H9 (cell line): ENCODE results near the gene LRRC36. TPM values are rescaled to one million over a fixed set of nuclear protein-coding genes. Genes with fewer than 3 reads are reported as not detected.

Experiments used
- DNase-seq: peaks from one replicate; pipeline ENCODE4 v3.0.0-alpha.2; 2017
- H2AFZ ChIP-seq: one replicate; pipeline ENCODE4 v1.6.1; 2013; ENCODE audit warnings: mild to moderate bottlenecking, low read length, control low read depth, moderate library complexity
- H2AK5ac ChIP-seq: 2 replicates; pipeline ENCODE4 v1.6.1; 2013; ENCODE audit warnings: low read length, control low read depth, mixed read lengths; ENCODE audit not compliant: insufficient read length
- H2BK120ac ChIP-seq: one replicate; pipeline ENCODE4 v1.6.1; 2013; ENCODE audit warnings: low read depth, mild to moderate bottlenecking, low read length, control low read depth, inconsistent platforms; ENCODE audit not compliant: poor library complexity, severe bottlenecking
- H2BK12ac ChIP-seq: 2 replicates; pipeline ENCODE4 v1.6.1; 2013; ENCODE audit warnings: low read length, control low read depth, mixed read lengths, low read depth; ENCODE audit not compliant: insufficient read length
- H2BK15ac ChIP-seq: 2 replicates; pipeline ENCODE4 v1.6.1; 2013; ENCODE audit warnings: low read depth, low read length, control low read depth
- H2BK20ac ChIP-seq: one replicate; pipeline ENCODE4 v1.6.1; 2013; ENCODE audit warnings: low read depth, mild to moderate bottlenecking, low read length, control low read depth, inconsistent platforms; ENCODE audit not compliant: poor library complexity, severe bottlenecking
- H2BK5ac ChIP-seq: 2 replicates; pipeline ENCODE4 v1.6.1; 2013; ENCODE audit warnings: low read length, control low read depth, mixed read lengths; ENCODE audit not compliant: insufficient read length
- H3K14ac ChIP-seq: 2 replicates; pipeline ENCODE4 v1.6.1; 2013; ENCODE audit warnings: low read length, control low read depth; ENCODE audit not compliant: insufficient read depth
- H3K18ac ChIP-seq: 2 replicates; pipeline ENCODE4 v1.6.1; 2013; ENCODE audit warnings: low read depth, mild to moderate bottlenecking, mixed read lengths, low read length, control low read depth; ENCODE audit not compliant: insufficient read length
- H3K23ac ChIP-seq: 2 replicates; pipeline ENCODE4 v1.6.1; 2013; ENCODE audit warnings: low read length, control low read depth, mixed read lengths, low read depth; ENCODE audit not compliant: insufficient read length
- H3K23me2 ChIP-seq: 2 replicates; pipeline ENCODE4 v1.6.1; 2013; ENCODE audit warnings: low read depth, mild to moderate bottlenecking, mixed read lengths, low read length, control low read depth; ENCODE audit not compliant: insufficient read length, poor library complexity, severe bottlenecking
- H3K27ac ChIP-seq: 2 replicates; pipeline ENCODE4 v1.5.1; 2013; ENCODE audit warnings: low read length, control low read depth, mixed read lengths, low read depth; ENCODE audit not compliant: insufficient read length
- H3K27me3 ChIP-seq: 2 replicates; pipeline ENCODE4 v1.6.1; 2013; ENCODE audit warnings: low read length, control low read depth, inconsistent platforms; ENCODE audit not compliant: insufficient read depth
- H3K4ac ChIP-seq: 2 replicates; pipeline ENCODE4 v1.6.1; 2013; ENCODE audit warnings: low read depth, mild to moderate bottlenecking, control low read depth, inconsistent platforms, low read length, moderate library complexity
- H3K4me1 ChIP-seq: 2 replicates; pipeline ENCODE4 v1.6.1; 2013; ENCODE audit warnings: low read length, control low read depth, inconsistent platforms; ENCODE audit not compliant: insufficient read depth
- H3K4me2 ChIP-seq: 2 replicates; pipeline ENCODE4 v1.6.1; 2013; ENCODE audit warnings: low read length, control low read depth, mixed read lengths; ENCODE audit not compliant: insufficient read length, insufficient read depth
- H3K56ac ChIP-seq: 2 replicates; pipeline ENCODE4 v1.6.1; 2013; ENCODE audit warnings: low read depth, mild to moderate bottlenecking, mixed read lengths, low read length, control low read depth; ENCODE audit not compliant: insufficient read length
- H3K79me1 ChIP-seq: 2 replicates; pipeline ENCODE4 v1.6.1; 2013; ENCODE audit warnings: low read depth, mild to moderate bottlenecking, moderate library complexity, low read length, control low read depth, inconsistent platforms; ENCODE audit not compliant: insufficient read depth, poor library complexity, severe bottlenecking
- H3K79me2 ChIP-seq: 2 replicates; pipeline ENCODE4 v1.6.1; 2013; ENCODE audit warnings: low read length, control low read depth, inconsistent platforms; ENCODE audit not compliant: insufficient read depth
- H3K9ac ChIP-seq: 2 replicates; pipeline ENCODE4 v1.6.1; 2013; ENCODE audit warnings: low read length, control low read depth, mixed read lengths; ENCODE audit not compliant: insufficient read length; ENCODE audit errors: extremely low read depth
- H3K9me3 ChIP-seq: one replicate; pipeline ENCODE4 v1.6.1; 2013; ENCODE audit warnings: low read depth, low read length, inconsistent platforms; ENCODE audit not compliant: control insufficient read depth
- H3T11ph ChIP-seq: one replicate; pipeline ENCODE4 v1.6.1; 2013; ENCODE audit warnings: mild to moderate bottlenecking, low read length, control low read depth, inconsistent platforms
- H4K20me1 ChIP-seq: one replicate; pipeline ENCODE4 v1.6.1; 2013; ENCODE audit not compliant: control insufficient read depth, insufficient read length, insufficient read depth
- H4K5ac ChIP-seq: 2 replicates; pipeline ENCODE4 v1.6.1; 2013; ENCODE audit warnings: low read depth, mild to moderate bottlenecking, mixed read lengths, low read length, control low read depth; ENCODE audit not compliant: insufficient read length
- H4K8ac ChIP-seq: replicated peaks from 2 replicates; pipeline ENCODE4 v1.6.1; 2013; ENCODE audit warnings: low read length, control low read depth, mixed read lengths, low read depth; ENCODE audit not compliant: insufficient read length
- H4K91ac ChIP-seq: 2 replicates; pipeline ENCODE4 v1.6.1; 2013; ENCODE audit warnings: low read depth, mild to moderate bottlenecking, moderate library complexity, mixed read lengths, low read length, control low read depth; ENCODE audit not compliant: insufficient read length
- H3K27ac Mint-ChIP-seq, 3 experiments: 2 replicates in 2 of 3; 3 replicates in 1 of 3; pipeline ENCODE4 v1.8.0; 2020 to 2021; ENCODE audit warnings: mixed read lengths in 3 of 3, mild to moderate bottlenecking in 1 of 3, moderate library complexity in 1 of 3
- H3K27me3 Mint-ChIP-seq: 2 replicates; pipeline ENCODE4 v1.8.0; 2021; ENCODE audit warnings: low read depth, mild to moderate bottlenecking, moderate library complexity, mixed read lengths
- H3K36me3 Mint-ChIP-seq, 3 experiments: 2 replicates in 2 of 3; 3 replicates in 1 of 3; pipeline ENCODE4 v1.8.0; 2020 to 2021; ENCODE audit warnings: low read depth in 3 of 3, mixed read lengths in 3 of 3; ENCODE audit not compliant: insufficient read depth in 1 of 3
- H3K4me1 Mint-ChIP-seq, 2 experiments: 2 replicates each; pipeline ENCODE4 v1.8.0; 2020; ENCODE audit warnings: mixed read lengths in 2 of 2
- H3K4me3 Mint-ChIP-seq, 2 experiments: 2 replicates in 1 of 2; 3 replicates in 1 of 2; pipeline ENCODE4 v1.8.0; 2020 to 2021; ENCODE audit warnings: mild to moderate bottlenecking in 2 of 2, mixed read lengths in 2 of 2, moderate library complexity in 1 of 2
- H3K9me3 Mint-ChIP-seq, 2 experiments: 2 replicates in 1 of 2; 3 replicates in 1 of 2; pipeline ENCODE4 v1.8.0; 2020; ENCODE audit warnings: mild to moderate bottlenecking in 2 of 2, mixed read lengths in 2 of 2, moderate library complexity in 1 of 2
- WGBS: extraction: QIAGEN DNeasy Blood & Tissue Kit; methylation state at CpG from one replicate; pipeline ENCODE4 v1.1.7; 2013; ENCODE audit warnings: missing lambda C conversion rate, low lambda C conversion rate, mixed read lengths; ENCODE audit not compliant: insufficient read length; ENCODE audit errors: extremely low coverage; 5-methylcytosine and 5-hydroxymethylcytosine counted together
- total RNA-seq: library from RNA; stranded (reverse); gene quantifications from 2 replicates; pipeline ENCODE4 v1.2.1, GENCODE V29; 2021
- TF ChIP-seq, protein P1 (sequence below): fragments of 200-600 bp; sonication (generic); conservative IDR thresholded peaks from 3 replicates; pipeline ENCODE4 v1.8.0; 2021; ENCODE audit warnings: antibody characterized with exemption, mild to moderate bottlenecking

LRRC36 gene
- total RNA-seq, 1 experiment from 2014 or later, result not detected

DNA sequence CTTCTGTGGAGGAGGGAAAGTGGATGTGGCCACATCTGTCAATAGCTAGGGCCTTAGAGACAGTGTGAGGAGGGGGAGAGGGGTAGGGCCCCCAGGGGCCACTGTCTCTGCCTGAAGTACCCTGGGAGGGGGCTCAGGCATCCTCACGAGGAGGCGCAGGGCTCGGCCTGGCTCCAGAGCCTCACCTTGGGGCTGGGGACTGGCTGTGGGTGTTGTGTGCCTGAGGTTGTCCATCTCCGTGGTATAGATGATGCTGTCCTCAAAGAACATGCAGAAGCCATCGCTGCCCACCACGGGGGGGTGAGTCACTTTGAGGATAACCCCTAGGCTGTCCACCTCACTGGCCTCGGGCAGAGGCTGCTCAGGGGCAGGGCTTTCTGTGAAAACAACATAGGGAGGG lies 35.2 kb upstream of the LRRC36 start:
- H3K9me3 ChIP-seq, result no peaks in the 10 kb centered on the region
- no peak for DNase-seq
- no peak overlapping the region for H2BK5ac ChIP-seq
- Mint-ChIP-seq H3K27ac (no peak overlapping the region), H3K4me1 (peaks cover 6 to 7% of the 10 kb centered on the region in 2 experiments), H3K36me3 (no peaks in the 10 kb centered on the region), H3K27me3 (peaks cover 36% of the 10 kb centered on the region), H3K4me3 (no peak overlapping the region), H3K9me3 (no peaks in the 10 kb centered on the region)
- H2BK20ac ChIP-seq, result no peak overlapping the region
- no peak overlapping the region for H3K4me2 ChIP-seq
- H3K4ac ChIP-seq, result no peak overlapping the region
- no peaks in the 10 kb centered on the region for H3K79me1 ChIP-seq
- no peak overlapping the region for H3K18ac ChIP-seq
- no peak overlapping the region for H4K91ac ChIP-seq
- no peaks in the 10 kb centered on the region for H3K23me2 ChIP-seq
- H4K8ac ChIP-seq, result no peak overlapping the region
- no peaks in the 10 kb centered on the region for H3K79me2 ChIP-seq
- H2BK12ac ChIP-seq, result no peak overlapping the region
- H3K9ac ChIP-seq, result no peak overlapping the region
- no peaks in the 10 kb centered on the region; the same call in 1 of the 2 replicates for H3K27me3 ChIP-seq
- no peak overlapping the region for H2BK120ac ChIP-seq
- H3K4me1 ChIP-seq, result no peaks in the 10 kb centered on the region
- no peak overlapping the region for H3K23ac ChIP-seq
- no peaks in the 10 kb centered on the region for H4K20me1 ChIP-seq
- no peak overlapping the region for H2BK15ac ChIP-seq
- TF ChIP-seq, protein P1, sequence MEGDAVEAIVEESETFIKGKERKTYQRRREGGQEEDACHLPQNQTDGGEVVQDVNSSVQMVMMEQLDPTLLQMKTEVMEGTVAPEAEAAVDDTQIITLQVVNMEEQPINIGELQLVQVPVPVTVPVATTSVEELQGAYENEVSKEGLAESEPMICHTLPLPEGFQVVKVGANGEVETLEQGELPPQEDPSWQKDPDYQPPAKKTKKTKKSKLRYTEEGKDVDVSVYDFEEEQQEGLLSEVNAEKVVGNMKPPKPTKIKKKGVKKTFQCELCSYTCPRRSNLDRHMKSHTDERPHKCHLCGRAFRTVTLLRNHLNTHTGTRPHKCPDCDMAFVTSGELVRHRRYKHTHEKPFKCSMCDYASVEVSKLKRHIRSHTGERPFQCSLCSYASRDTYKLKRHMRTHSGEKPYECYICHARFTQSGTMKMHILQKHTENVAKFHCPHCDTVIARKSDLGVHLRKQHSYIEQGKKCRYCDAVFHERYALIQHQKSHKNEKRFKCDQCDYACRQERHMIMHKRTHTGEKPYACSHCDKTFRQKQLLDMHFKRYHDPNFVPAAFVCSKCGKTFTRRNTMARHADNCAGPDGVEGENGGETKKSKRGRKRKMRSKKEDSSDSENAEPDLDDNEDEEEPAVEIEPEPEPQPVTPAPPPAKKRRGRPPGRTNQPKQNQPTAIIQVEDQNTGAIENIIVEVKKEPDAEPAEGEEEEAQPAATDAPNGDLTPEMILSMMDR, result no peak
- no CpG with 5 or more reads among the region's 7 CpGs for WGBS
- H4K5ac ChIP-seq, result no peak overlapping the region
- H3T11ph ChIP-seq, result no peak overlapping the region
- no peak overlapping the region for H2AK5ac ChIP-seq
- H3K14ac ChIP-seq, result no peak overlapping the region
- no peak overlapping the region for H2AFZ ChIP-seq
- no peak overlapping the region for H3K27ac ChIP-seq
- no peak overlapping the region for H3K56ac ChIP-seq
